Stimulated activated CD8-positive, alpha-beta memory T cell treated with anti-CD3 and anti-CD28 coated beads, Interleukin-4, amount 100 ng/mL, for 1 hour (primary cell): Measurements from ENCODE around the gene ZNF2.

Experiments used
- DNase-seq, 2 donors: peaks; one replicate each; pipeline ENCODE4 v3.0.0-alpha.2; 2020; ENCODE audit warnings: low read depth in 2 of 2, low spot score in 1 of 2

The ZNF2 gene

DNA sequence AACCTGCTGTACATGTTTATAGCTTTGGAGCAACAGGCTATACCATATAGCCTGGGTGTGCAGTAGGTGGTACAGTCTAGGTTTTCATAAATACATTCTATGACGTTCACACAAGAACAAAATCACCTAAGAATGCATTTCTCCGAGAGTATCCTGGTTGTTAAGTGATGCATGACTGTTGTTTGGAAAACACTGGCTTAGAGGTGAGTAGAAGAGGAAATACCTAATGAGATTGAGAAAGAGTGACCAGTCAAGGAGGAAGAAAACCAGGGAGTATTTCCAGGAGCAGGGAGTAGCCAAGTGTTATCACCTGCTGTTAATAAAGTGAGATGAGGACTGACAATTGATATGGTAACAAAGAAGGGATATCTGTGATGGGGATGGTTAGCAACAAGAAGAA is 38.8 kb downstream of the ZNF2 start:
- DNase-seq = no peak

DNA sequence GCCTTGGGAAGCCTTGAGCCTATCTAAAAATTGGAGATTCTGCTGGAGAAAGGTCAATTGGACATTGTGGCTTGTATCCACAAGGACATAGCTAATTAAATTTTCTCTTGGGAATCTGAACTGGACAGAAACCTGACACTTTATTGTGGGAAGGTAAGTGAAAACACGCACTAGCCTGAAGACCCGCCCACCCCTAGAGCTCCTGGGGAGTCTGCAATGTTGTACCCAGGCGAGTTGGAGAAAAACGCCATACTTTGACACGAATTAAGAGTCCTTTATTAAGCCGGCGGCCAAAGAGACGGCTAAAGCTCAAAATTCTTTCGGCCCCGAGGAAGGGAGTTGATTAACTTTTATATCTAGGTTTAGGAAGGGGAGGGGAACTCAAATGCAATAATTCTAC is 40.5 kb downstream of the ZNF2 start:
- DNase-seq = no peak

DNA sequence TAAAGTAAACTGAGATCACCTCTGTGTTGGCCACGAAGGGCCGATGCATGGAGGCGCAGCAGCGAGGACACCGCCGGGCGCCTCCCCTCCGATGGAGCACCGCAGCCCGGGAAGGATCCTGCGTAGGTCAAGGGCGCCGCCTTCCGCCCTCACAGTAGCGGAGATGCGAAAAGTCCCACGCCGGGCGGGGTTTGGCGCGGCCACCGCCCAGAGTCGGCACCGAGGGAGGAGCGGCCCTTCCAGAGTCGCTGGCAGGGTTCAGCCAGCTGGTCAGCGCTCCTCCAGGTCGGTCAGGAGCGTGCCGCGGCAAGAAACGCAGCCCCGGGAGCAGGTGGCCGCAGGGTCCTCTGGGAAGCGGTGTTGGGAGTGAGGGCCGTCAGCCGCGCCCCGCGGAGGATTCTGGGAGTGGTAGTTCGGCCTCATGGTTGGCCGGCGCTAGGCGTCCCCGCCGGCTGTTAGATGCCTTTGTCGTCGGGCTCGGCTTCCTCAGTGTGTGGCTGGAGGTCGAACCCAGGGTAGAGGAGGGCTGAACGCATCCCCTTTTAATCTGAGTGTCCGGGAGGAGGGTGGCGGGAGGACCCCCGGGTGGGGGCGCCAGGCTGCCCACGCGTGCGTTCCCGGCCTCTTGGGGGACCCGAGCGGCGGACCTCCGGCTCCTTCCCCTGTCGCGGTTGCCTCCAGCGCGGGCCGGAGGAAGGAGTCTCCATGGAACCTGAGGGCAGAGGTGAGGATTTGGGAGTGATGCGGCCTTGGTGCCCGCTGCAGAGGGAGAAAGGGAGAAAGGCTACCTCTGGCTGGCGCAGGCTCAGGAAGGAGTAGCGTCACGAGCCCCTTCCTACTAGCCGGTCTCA is 41.7 kb downstream of the ZNF2 start, which contains the start of gene ZNF892:
TSS of gene ZNF892 (plus strand) at position 411 of the 851 bp plus-strand sequence. CDS start at position 706, 295 bp downstream.
- DNase-seq = peak; percentile 48 to 63

DNA sequence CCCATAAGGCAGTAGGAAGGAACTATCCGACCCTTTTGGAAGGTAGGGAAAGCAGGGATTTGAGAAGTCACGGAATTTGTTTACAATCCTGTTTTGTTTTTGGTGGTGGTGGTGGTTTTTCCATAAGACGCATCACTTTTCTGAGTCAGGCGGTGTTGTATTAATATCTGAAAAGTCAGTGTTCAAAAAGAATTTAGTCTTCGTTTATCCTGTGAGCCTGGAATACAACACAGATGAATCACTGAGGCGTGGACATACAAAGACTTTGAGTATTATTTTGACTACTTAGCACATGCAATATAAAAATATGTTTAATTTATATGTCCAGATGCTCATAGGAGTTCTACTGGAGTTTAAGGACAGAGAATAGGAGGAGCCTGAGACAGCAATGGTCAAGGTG is 42.5 kb downstream of the ZNF2 start:
- no peak for DNase-seq

DNA sequence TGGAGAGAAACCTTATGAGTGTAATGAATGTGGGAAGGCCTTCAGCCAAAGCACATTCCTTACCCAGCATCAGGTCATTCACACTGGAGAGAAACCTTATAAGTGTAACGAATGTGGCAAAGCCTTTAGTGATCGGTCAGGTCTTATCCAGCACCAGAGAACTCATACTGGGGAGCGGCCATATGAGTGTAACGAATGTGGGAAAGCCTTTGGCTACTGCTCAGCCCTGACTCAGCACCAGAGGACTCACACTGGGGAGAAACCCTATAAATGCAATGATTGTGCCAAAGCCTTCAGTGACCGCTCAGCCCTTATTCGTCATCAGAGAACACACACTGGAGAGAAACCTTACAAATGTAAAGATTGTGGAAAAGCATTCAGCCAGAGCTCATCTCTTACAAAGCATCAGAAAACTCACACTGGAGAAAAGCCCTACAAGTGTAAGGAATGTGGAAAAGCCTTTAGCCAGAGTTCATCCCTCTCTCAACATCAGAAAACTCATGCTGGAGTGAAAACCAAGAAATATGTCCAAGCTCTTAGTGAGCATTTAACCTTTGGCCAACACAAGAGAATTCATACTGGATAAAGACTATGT is 49.5 kb downstream of the ZNF2 start:
- DNase-seq = no peak

DNA sequence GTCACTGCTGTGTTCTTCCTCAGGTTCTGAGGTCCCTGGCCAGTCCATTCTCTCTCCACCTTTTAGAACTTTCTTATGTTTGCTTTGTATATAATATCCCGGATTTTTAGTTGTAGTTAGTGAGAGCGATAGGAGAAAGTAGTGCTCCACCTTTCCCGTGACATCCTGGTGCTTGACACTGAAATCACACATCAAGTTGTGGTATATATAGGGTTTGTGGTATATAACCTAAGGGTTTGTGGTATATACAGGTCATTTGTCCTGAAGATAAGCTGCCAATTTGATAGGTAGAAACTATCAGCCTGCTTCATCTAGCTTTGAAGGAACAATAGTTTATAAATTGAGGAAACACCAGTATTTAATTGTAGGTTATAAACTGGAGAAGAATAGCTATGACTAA is 54.8 kb downstream of the ZNF2 start:
- no peak for DNase-seq

DNA sequence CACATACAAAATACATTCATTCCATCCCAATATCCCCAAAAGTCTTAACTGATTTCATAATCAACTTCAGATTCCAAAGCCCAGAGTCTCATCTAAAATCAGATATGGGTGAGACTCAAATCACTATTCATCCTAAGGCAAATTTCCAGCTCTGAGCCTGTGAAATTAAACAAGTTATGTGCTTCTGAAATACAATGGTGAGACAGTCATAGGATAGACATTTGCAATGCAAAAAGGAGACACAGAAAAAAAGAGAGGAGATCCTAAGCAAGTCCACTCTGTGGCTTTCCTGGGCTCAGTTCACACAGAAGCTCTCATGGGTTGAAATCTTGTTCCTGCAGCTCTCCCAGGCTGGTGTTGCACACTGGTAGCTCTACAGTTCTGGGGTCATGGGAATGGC is 60.0 kb downstream of the ZNF2 start:
- no peak for DNase-seq

DNA sequence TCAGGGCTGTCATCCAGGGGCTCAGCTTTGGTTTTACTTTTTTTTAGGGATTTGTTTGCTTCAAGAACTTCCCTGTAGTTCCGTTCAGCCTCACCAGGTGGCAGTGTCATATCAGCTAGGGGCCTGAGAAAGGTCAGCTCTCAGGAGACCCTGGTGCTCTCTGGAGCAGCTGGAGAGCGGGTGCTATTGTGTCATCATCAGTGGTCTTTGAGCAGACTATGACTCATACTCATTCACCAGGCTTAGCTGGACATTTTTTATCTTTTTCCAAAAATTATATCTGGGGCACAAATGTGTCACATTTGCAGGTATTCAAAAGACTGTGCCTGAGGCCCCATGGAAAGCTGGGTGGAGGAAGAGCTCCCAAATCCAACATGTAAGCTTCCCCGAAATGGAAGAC is 66.1 kb downstream of the ZNF2 start:
- no peak for DNase-seq

DNA sequence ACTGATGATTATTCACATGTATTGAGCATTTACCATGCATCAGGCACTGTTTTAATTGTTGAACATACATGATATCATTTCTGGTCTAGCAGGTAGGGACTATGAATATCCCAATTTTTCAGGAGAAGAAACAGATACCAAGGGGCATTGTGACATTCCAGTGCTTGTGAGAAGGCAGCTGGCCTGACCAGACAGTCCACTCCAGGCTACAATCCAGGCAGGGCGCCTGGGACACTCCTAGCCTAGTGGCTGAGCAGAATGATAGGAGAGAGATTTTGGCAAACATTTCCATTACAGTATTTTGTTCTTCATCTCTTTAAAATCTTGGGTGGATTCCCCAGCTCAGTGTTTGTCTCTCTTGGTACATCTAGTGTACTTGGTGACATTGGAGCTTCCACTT is 66.6 kb downstream of the ZNF2 start:
- DNase-seq = no peak
